Measurements from ENCODE around the gene CUX1. TPM values are rescaled to one million over a fixed set of nuclear protein-coding genes. Genes with fewer than 3 reads are reported as not detected.
"Not testable (repeated sequence)": the region's sequence is repeated elsewhere in the genome, so short reads cannot be mapped to it uniquely, and the experiment has no call there.

CUX1 gene
- total RNA-seq, 4 donors from 2014 or later: 40.0 to 55.9 (median 47.3) TPM

- H3K36me3 ChIP-seq: no peaks in the 10 kb centered on the region
- DNase-seq: no peak
- no peak overlapping the region for H3K4me3 ChIP-seq
- no peaks in the 10 kb centered on the region for H3K9me3 ChIP-seq
- no peak overlapping the region for H3K27ac ChIP-seq
- intact Hi-C loops (cut with DNase I): no loop called here
- H3K27me3 ChIP-seq: no peaks in the 10 kb centered on the region
- WGBS, 2 donors: 88 to 94% methylated on average over 4 of the region's 4 CpGs
- no peak for TF ChIP-seq POLR2A (IDR thresholded peaks at IDR 0.05)
- no peak for TF ChIP-seq CTCF (IDR thresholded peaks at IDR 0.05)
- peaks cover 0 to 10% (median 0%) of the 10 kb centered on the region in 3 donors for H3K4me1 ChIP-seq
These were observed 111.8 kb downstream of the CUX1 start for GRCh38 chr7:101929256-101929655.

GRCh38 chr7:101929911-101930310 is 112.5 kb downstream of the CUX1 start:
- WGBS, 2 donors: 75 to 77% methylated on average over 6 of the region's 6 CpGs
- H3K9me3 ChIP-seq; intact Hi-C loops (cut with DNase I): not testable (repeated sequence)

DNA sequence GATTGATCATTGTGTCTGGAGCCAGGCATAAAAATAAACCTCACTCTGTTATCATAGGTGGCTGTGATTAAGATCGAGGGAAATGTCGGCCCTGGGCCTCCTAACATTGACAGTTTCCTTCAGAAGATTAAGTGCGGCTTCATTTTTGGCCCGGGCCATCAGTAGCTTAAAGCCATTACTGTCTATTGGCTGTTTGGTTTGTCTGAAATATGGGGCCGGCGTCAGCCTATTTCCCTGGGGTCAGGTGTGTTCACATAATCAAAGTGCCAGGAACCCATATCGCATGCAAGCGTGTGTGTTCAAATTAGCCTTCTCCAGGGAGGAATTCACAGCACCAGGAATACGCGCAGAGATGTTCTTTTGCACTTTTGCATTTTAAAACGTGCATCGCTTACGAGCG is 114.7 kb downstream of the CUX1 start:
- no peaks in the 10 kb centered on the region for H3K9me3 ChIP-seq
- H3K4me3 ChIP-seq: no peak overlapping the region
- no peak overlapping the region for H3K27ac ChIP-seq
- TF ChIP-seq CTCF (IDR thresholded peaks at IDR 0.05) (no peak), POLR2A (IDR thresholded peaks at IDR 0.05) (no peak)
- H3K4me1 ChIP-seq: peaks cover 19 to 37% (median 22%) of the 10 kb centered on the region in 3 donors
- DNase-seq: no peak
- H3K36me3 ChIP-seq: no peaks in the 10 kb centered on the region
- no peaks in the 10 kb centered on the region for H3K27me3 ChIP-seq
- intact Hi-C loops (cut with DNase I): no loop called here
- 95 to 96% methylated on average over 12 of the region's 14 CpGs for WGBS, 2 donors

More at GRCh38 chr7:101929911-101930310, 112.5 kb downstream of the CUX1 start:
- peaks cover 0 to 16% (median 3%) of the 10 kb centered on the region in 3 donors for H3K4me1 ChIP-seq
- DNase-seq, H3K27me3 ChIP-seq, H3K4me3 ChIP-seq, H3K36me3 ChIP-seq, H3K27ac ChIP-seq: not testable (repeated sequence)

- H3K36me3 ChIP-seq: no peaks in the 10 kb centered on the region
- no peak overlapping the region for H3K27ac ChIP-seq
- WGBS, 2 donors: 84 to 89% methylated on average over 4 of the region's 4 CpGs
- TF ChIP-seq POLR2A (IDR thresholded peaks at IDR 0.05): no peak
- TF ChIP-seq CTCF (IDR thresholded peaks at IDR 0.05): no peak
- H3K4me3 ChIP-seq: no peak overlapping the region
- H3K9me3 ChIP-seq: no peaks in the 10 kb centered on the region
- peaks cover 21 to 44% (median 23%) of the 10 kb centered on the region in 3 donors for H3K4me1 ChIP-seq
- DNase-seq: no peak
- H3K27me3 ChIP-seq: no peaks in the 10 kb centered on the region
- intact Hi-C loops (cut with DNase I): no loop called here
These were observed 115.6 kb downstream of the CUX1 start for GRCh38 chr7:101933028-101933427.

DNA sequence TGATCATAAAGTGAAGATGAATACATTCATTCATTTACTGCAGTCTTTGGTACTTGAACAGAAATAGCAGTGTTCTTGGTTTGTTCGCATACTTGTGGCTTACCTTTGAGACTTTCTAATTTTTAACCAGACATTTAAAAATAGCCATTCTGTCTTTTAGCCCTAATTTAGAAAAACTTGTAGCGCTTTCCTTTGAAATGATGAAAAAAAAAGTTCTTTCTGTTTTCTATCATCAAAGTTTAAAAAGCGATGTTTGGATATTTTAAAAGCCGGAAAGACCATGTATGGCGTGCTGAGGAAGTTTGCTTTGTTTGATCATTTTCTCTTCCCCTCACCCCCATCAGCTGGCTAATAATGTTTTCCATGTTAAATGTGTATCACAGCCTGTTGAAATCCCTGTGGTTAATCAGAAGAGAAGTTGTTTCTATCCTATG is 116.3 kb downstream of the CUX1 start:
- 81 to 88% methylated on average over 5 of the region's 5 CpGs for WGBS, 2 donors
- peaks cover 21 to 44% (median 23%) of the 10 kb centered on the region in 3 donors for H3K4me1 ChIP-seq

More for the DNA sequence above, 116.3 kb downstream of the CUX1 start:
- DNase-seq: no peak
- TF ChIP-seq CTCF (IDR thresholded peaks at IDR 0.05): no peak
- TF ChIP-seq POLR2A (IDR thresholded peaks at IDR 0.05): no peak
- no peaks in the 10 kb centered on the region for H3K9me3 ChIP-seq
- peak overlapping the region in 3 of 4 donors; percentile 1 to 78 (median 71) for H3K27ac ChIP-seq
- no peaks in the 10 kb centered on the region for H3K27me3 ChIP-seq
- intact Hi-C loops (cut with DNase I): no loop called here
- no peak overlapping the region for H3K4me3 ChIP-seq
- H3K36me3 ChIP-seq: no peaks in the 10 kb centered on the region

Data from esophagus squamous epithelium (tissue), 5 donors.